Measurements from ENCODE around the gene RIMBP2.

The RIMBP2 gene

DNA sequence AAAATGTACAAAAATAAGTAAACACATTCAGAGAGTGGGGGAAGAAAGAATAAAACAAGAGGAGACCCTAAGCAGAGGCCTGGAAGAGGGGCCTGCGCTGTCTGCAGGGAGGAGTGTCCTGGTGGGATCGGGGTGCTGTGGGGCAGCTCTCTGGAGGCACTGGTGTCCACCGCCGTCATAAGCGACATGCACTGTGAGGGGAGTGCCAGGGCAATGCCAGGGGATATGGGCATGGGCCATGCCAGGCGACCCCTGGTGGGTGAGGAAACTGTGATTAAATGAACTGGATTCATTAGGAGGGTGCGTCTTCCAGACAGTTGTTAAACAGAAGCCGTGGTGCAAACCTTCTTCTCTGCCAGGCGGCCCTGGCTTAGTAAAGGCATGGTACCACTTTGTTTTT is 261.8 kb downstream of the RIMBP2 start:
- in situ Hi-C loops (cut with MboI; ENCODE audit: low sequenced_read_pairs) = no loop called here

DNA sequence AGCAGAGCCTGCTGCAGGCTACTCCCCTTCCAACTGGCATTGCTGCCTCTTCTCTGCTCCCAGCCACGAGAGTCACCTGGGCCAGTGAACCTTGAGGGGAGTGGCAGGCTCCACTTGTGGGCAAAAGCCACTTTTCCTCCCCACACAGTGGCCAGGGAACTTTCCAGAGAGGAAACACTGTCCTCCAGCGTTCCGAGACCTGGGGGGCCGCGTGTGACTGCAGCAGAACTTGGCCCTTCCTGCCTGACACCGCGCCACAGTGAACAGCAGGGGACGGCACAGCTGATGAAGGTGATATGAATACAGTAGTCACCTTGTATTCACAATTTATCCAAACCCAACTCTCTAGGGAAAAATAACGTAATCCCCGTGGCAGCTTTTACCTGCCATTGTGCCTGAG is 263.6 kb downstream of the RIMBP2 start:
- in situ Hi-C loops (cut with MboI; ENCODE audit: low sequenced_read_pairs) = no loop called here

DNA sequence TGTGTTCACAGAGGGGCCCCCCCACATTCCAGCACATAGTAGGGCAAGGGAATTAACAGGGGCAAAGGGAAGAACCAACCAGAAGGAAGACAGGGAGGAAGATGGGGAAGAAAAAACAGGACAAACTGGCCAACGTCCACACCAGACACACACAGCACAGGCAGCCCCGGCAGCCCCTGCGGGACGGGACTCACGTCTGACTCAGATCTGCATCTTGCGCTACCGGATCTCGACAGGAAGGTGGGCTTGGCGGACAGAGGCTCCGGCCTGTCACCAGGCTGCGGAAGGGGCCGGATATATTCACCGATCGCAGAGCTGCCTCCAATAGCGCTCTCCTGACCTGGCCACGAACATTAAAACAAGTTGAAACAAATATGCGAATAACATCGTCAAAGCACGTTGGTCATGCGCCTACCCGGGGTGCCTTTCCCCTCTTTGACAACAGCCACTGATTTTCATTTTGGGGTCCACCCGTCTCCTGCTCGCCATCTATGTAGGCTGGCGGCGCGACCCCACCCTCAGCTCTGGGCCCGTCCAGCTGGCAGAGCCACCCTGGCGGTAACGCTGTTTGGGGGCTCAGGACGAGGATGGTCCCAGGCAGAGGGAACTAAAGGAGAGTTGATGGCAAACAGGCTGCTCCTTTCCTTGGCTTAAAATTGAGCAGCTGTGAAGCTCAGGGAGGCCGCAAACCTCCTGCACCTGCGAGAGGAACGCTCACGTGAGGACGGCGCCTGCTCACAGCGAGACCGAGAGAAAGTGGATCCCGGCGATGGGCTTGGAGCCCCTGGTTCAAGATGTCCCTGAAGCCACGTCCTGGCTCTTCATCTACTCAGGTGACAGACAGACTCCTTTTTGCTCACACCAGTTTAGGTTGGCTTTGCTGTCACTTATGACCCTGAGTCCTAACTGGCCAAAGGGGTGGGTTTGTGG is 264.8 kb downstream of the RIMBP2 start:
- in situ Hi-C loops (cut with MboI; ENCODE audit: low sequenced_read_pairs) = no loop called here

DNA sequence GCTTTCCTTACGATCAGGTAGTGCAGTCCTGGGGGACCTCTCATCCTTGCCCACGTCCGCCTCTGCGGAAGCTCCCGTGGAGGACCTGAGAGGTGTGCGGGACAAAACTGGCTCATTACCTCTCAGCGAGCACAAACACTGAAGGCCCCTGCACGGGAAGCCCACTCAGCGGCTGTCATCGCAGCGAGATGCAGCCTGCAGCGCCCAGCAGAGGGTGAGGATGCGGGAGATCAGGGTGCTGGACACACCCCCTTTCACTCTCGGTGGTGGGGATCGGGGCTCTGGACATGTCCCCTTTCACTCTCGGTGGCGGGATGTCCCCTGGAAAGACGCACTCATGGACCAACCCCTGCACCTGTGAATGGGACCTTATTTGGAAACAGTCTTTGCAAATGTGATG is 266.8 kb downstream of the RIMBP2 start:
- in situ Hi-C loops (cut with MboI; ENCODE audit: low sequenced_read_pairs) = no loop called here

DNA sequence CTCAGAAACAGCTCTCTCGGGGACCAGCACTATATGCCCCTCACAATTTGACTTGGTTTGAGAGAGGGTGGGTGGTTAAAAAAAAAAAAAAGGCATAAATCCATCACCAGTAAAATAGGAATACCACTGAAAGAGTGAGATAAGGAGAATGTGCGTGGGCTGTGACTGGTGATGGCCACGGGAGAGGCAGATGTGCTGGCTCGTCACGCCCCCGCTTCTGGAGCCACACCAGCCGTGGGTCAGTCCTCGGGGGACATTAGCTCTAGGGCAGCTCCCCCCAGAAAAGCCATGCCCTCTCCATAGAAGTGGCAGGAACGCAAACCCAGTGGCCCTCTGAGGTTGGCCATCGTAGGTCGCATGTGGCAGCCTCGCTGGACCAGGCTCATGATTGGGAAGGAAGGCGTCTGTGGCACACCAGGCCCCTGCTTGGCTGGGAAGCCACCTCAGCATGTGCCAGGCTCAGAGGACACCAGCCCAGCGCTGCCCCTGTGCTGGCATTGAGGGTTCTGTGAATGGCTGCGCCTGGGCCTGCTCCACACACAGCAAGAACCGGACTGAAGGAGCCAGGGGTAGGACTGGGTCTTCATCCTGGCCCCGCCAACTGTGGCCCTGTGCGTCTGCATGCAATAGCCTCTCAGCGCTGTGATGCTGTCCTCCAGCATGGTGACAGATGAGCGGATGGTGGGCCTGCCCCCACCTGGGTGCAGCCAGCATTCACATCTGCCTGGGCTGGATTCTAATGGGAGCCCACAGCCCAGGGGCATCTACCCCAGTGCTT is 267.9 kb downstream of the RIMBP2 start:
- in situ Hi-C loops (cut with MboI; ENCODE audit: low sequenced_read_pairs) = no loop called here

DNA sequence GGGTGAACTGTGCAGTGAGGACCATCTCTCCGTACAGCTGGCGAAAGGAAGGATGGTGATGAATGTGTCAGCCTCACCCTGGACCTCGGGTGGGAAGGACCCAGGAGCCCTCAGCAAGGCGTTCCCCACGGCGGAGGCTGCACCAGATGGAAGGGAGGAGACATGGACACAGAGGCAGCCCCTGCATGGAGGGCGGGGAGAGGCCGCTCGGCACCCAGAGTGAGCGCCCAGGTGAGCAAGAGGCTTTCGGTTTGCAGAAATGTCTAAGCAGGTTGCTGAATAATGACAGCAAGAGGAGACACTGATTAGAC is 268.5 kb downstream of the RIMBP2 start:
- in situ Hi-C loops (cut with MboI; ENCODE audit: low sequenced_read_pairs) = no loop called here

DNA sequence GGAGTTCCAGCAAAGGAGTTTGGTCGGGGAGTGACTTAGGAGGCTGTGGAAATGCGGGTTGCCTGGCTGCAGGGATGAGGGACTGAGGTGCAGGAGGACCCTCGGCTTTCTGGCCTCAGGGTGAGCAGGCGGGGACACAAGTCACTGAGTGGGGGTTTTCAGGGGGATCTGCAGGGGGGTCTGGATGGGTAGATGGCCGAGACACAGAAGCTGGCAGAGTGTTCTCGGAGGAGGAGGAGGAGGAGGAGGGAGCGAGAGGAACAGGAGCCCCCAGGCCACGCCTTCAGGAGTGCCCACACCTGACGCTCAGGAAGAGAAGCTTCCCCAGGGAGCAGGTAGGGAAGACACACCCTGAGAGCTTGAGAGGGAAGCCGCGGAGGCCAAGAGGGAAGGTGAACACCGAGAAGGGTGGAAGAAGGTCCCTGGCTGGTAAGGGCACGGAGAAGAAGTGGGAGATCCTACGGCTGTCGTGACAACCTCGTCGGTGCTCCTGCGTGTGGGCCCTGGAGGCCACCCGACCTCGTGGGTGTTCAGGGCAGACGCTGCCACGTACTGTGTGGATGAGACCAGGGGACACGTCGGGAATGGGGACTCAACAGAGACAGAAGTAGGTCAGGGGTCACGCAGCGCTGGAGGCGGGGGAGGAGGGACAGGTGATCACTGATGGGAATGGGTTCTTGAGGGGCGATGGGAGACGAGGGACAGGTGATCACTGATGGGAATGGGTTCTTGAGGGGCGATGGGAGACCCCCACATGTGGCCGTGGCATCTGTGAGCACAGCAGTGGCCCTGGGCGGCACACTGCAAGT is 269.0 kb downstream of the RIMBP2 start:
- in situ Hi-C loops (cut with MboI; ENCODE audit: low sequenced_read_pairs) = no loop called here

DNA sequence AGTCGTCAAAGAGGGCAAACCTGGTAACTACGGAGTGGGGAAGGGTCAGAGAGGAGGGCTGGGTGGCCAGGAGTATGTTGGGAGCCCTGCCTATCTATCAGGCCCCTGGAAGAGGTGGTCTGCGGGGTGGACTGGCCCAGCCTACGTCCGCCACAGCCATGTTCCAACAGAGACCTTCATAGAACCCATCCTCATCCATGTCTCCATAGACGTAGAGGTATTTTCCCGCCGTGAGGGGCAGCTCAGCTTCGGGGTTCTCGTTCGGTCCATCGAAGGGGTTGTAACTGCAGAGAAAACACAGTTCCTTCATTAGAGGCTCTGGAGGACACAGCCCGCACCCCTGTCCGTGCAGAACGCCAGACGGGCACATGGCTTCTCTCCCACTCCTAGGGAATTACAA is 271.1 kb downstream of the RIMBP2 start:
- in situ Hi-C loops (cut with MboI; ENCODE audit: low sequenced_read_pairs) = no loop called here

DNA sequence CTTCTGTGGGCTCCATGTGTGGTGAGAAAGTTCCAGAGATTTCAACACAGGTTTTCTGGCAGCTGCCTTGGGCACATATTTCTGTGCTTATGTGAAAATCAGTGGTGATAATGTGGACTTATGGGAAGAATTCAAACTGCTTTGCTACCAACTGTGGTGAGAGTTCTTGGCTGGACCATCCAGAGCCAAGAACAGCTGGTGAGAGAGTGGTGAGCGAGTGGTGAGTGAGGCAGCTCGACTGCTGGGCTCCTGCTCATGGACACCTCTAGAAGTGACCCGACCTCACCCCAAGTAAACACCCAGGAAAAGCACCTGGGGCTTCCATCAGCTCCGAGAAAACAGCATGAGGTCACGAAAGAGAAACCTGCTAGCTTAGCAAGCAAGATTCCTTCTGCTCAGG is 272.0 kb downstream of the RIMBP2 start:
- in situ Hi-C loops (cut with MboI; ENCODE audit: low sequenced_read_pairs) = no loop called here

DNA sequence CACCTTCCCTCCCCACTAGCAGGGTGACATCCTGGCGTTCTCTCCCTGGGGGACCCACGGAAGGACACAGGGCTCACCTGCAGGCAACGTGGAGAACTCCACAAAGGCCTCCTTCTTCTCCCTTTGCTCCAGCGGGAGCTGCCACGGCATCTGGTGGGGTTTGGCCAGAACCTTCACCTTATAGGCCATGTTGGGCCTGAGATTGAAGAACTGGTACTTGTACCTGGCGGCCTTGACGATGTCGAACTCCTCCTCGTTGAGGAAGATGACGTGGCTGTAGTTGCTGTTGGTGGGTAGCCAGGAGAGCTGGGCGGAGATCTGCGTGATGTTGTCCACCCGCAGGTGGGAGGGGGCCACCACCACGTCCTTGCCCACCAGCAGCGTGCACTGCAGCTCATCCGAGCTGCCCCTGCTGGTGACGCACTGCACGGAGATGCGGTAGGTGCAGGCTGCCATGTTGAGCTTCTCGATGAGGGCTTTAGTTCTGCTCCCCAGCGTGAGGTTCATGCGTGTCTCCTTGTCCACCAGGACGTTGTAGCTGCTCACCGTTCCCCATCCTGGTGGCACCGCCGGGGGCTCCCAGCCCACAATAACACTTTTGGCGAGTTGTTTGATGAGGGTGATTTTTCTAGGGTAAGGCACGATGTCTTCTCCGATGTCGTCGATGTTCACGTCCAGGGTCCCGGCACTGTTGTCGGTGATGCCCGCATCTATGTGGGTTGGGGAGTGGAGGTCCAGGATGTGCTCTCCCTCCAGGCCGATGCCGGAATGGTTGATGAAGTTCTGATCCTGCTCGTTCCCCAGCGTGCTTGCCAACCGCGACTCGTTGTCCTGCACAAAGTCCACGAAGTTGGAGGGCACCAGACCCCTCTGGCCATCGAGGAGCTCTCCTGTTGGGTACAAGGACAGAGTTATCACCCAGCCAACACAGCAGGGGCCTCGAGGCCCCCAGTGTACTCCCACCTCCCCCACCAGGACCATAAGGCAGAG is 274.0 kb downstream of the RIMBP2 start:
- in situ Hi-C loops (cut with MboI; ENCODE audit: low sequenced_read_pairs) = no loop called here

DNA sequence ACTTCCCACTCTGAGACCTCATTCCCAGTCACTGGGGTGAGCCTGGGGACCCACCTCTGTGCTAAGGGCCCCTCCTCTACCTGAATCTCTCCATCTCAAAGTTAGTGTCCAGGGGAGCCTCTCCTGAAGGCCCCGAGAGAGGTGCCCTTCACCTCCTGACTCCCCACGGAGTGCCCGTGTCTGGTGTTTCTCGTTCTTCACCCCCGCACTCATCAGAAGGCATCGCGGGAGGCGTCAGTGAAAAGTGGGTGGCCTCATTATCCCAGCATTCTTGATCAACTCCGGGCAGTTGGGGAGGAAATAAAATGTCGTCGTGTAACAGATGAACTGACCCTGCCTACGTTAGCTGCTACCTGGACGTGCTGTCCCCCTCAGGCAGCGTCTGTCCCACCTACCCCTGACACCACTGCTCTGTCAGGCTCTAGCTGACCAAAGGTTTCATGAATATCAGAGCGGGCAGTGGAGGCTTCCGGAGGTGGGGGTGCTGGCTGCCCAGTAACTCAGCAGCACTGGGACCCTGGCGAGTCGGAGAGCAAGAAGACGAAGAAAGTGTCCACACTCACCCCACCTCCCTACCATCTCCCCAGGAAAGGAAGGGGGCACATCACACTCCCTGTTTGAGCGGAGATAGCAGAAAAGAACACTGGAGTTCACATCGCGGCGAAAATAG is 275.6 kb downstream of the RIMBP2 start:
- in situ Hi-C loops (cut with MboI; ENCODE audit: low sequenced_read_pairs) = no loop called here

DNA sequence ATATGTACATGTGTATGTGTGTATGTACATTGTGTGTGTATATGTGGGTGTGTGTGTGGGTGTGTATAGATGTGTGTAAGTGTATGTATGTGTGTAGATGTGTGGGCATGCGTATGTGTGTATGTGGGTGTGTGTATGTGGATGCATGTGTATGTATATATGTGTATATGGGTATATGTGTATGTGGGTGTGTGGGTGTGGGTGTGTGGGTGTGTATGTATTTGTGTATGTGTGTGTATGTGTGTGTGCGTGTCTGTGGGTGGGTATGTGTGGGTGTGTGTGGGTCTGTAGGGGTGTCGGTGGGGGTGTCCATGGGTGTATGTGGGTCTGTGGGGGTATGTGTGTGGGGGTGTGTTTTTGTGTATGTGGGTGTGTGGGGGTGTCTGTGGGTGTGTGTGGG is 276.8 kb downstream of the RIMBP2 start:
- in situ Hi-C loops (cut with MboI; ENCODE audit: low sequenced_read_pairs) = no loop called here

DNA sequence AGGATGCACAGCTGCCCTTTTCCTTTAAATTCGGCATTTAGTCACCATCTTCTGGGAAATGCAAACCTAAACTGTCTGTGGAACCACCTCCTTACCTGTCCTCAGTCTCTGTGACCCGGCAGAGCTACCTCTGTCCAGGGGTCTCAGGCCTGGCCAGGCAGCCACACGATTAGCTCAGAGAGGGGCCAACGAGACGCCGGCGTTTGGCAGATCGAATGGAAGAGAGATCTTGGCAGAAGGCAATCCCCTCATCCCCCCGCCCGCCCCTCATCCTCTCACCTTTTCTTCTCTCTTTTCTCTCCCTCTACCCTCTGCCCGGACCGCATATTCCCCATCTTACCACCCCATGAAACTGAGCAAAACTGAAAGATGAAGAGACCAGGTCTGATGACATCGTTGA is 277.4 kb downstream of the RIMBP2 start:
- in situ Hi-C loops (cut with MboI; ENCODE audit: low sequenced_read_pairs) = no loop called here

DNA sequence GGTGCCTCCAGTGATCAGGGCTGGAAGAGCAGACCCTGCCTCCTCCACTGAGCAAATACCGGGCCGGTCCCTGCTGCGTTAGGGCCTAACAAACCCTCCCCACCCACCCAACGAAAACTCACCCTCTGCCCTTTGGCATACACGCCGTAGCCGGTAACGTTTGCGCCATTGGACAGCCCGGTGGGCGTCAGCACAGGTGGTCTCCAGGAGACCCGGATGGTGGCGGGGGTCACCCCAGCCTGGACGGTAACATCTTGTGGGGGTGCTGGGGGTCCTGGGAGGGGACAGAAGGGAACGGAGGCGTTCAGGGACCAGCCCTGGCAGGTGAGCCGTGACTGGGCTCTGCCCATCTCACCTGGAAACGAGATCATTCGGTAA is 277.9 kb downstream of the RIMBP2 start:
- in situ Hi-C loops (cut with MboI; ENCODE audit: low sequenced_read_pairs) = no loop called here

DNA sequence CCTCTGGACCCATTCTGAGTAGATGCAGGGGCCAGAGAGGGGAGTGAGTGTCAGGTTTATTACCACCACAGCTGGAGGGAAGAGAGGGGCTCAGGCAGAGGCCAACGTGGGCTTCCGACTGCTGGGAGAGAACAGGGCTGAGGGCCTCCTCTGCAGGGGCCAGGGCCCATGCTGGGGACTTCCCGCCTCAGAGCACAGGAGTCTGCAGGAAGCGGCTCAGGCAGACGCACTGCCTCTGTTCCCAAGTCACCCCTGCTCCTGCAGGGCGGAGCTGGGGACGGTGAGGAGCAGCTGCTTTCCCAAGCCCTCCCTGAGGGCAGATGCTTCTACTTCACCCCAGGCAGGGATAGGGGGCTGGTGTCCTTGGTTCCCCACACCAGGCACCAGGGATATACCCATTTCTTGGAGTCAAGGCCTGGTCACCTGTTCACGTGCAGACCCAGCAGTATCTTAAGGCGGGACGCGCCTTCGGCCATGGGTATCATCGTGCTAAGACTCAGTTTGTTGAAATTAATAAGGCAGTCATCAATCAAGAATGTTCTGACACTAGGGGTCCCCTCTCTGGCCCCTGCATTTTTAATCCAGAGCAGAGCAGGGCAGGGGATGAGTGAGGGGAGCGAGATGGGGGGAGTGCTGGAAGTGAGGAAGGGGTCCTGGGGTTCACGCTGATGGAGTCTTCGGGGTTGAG is 278.4 kb downstream of the RIMBP2 start:
- in situ Hi-C loops (cut with MboI; ENCODE audit: low sequenced_read_pairs) = no loop called here

DNA sequence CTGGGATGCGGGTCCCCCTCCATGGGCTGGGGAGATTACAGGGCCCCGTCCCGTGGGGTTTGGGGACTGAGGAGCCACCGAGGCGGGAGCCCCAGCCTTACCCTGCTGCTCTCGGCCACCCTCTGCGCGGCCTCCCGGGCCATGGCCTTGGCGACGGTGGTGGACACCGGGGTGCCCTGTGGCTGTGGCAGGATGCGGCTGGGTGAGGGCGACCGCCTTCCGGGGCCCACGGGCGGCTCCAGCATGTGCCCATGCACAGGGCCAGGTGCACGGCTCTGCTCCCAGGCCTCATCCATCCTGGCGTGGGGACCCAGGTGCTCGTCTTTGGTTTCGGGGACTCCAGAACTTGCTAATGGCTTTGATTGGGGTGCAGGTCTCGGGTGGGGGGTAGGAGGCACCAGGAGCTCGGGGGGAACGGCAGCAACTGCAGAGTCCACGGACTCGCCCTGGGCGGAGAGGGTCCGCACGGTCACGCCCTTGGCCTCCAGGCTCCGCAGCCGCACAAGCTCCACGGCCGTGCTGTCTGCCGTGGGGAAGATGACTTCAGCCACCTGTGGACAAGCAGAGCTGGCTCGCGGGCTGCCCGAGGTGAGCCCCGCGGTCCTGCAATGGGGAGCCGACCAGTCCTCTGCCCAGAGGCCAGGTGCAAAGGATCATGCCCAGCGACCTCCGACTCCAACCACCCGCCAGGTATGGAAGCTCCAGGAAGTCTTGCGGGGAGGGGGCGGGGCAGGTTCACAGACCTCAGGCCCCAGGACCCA is 279.2 kb downstream of the RIMBP2 start:
- in situ Hi-C loops (cut with MboI; ENCODE audit: low sequenced_read_pairs) = no loop called here

DNA sequence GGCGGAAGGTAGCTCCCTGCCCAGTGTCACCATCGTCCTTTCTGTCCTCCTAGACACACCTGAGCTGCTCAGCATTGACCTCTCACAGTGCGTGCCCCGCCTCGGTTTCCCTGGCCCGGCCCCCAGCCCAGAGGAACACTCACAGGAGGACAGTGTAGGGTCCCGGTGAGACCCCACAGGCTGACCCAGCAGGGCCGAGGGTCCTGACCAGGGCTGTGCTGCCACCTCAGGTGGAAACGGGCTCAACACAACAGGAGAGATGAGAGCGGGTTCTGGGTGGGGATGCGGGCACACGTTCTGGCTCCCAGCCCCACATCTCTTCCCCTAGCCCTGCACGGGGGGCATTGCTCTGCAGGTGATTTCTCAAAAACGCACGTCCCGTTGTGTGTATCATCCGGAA is 280.3 kb downstream of the RIMBP2 start:
- in situ Hi-C loops (cut with MboI; ENCODE audit: low sequenced_read_pairs) = no loop called here

DNA sequence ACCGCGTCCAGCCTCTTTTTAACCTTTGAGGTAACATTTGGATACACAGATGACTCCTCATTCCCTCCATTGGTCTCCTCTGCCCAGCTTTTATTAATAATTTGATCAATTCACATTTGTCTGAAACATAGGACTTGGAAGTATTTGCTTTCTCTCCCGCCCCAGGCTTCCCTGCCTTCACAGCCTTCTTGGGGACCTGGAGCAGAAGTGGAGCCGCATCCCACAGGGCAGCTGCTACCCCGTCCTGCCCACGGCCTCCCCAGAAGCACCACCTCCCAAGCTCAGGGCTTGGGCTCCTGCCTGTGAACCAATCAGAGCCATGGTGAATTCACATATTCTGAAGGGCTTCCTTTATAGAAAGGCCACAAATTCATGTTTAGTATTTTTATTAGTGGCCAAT is 280.8 kb downstream of the RIMBP2 start:
- in situ Hi-C loops (cut with MboI; ENCODE audit: low sequenced_read_pairs) = no loop called here

DNA sequence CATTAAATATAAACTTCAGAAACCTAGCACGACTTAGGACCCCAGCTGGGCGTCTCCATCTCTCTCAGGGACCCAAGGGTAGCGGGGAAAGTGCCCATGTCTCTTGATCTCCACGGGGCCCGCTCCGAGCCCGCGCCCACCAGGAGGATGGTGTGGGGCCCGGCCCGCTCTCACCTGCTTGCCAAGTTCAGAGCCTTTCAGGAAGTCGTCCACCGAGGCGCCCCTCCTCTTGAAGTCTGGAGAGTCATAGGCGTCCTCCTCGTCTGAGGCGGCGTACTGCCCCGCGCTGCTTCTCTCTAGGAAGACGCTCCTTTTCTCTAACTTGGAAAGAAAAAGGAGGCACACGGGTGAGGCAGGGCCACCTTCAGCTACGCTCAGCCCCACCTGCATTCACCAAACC is 281.5 kb downstream of the RIMBP2 start:
- in situ Hi-C loops (cut with MboI; ENCODE audit: low sequenced_read_pairs) = no loop called here
